Regular cardiac myocyte (primary cell): ENCODE measurements around the gene ZNF469. TPM values are rescaled to one million over a fixed set of nuclear protein-coding genes. Genes with fewer than 3 reads are reported as not detected.

Experiments used
- total RNA-seq: library from RNA; depleted of rRNA; stranded (reverse); fragments of >200 nt; gene quantifications from 2 replicates; pipeline ENCODE4 v1.2.3, GENCODE V29; 2014

Gene ZNF469
- total RNA-seq = 1.3 and 2.8 TPM in 2 replicates

GRCh38 chr16:88382491-88383400, at the start of gene ZNF469:
Gene ZNF469 (plus strand): TSS chr16:88382959. CDS start chr16:88427471, 44,512 bp downstream.

Other genes with a start within 250 kb of the ZNF469 start
- gene ZFPM1, start 70.3 kb downstream of the ZNF469 start, total RNA-seq = 2.0 and 3.3 TPM in 2 replicates
- gene ZC3H18, start 187.4 kb downstream of the ZNF469 start, total RNA-seq = 9.6 and 22.6 TPM in 2 replicates